RWPE2 (cell line): ENCODE data around the gene ANKRD31.

Experiments
- ATAC-seq: fragments of 200-7000 bp; cut with Tn5 transposase; 3 replicates; pipeline ENCODE4 v1.9.1; 2021; ENCODE audit warnings: low read depth
- DNase-seq: peaks from one replicate; pipeline ENCODE4 v3.0.0-alpha.2; 2020; ENCODE audit warnings: low spot score
- H3K27ac ChIP-seq: fragments of 450-650 bp; 2 replicates; pipeline ENCODE4 v1.5.1; 2017; ENCODE audit warnings: mild to moderate bottlenecking; ENCODE audit not compliant: poor library complexity, severe bottlenecking
- H3K27me3 ChIP-seq: fragments of 250-450 bp; sonication (Bioruptor Pico); 2 replicates; pipeline ENCODE4 v1.5.1; 2021; ENCODE audit warnings: mild to moderate bottlenecking, moderate library complexity; ENCODE audit not compliant: insufficient read depth, poor library complexity, severe bottlenecking
- H3K36me3 ChIP-seq: fragments of 250-450 bp; sonication (Bioruptor Pico); 2 replicates; pipeline ENCODE4 v1.5.1; 2020; ENCODE audit warnings: low read depth, mild to moderate bottlenecking, moderate library complexity
- H3K4me1 ChIP-seq: fragments of 250-450 bp; sonication (Bioruptor Pico); 2 replicates; pipeline ENCODE4 v1.5.1; 2021; ENCODE audit warnings: mild to moderate bottlenecking, moderate library complexity; ENCODE audit not compliant: insufficient read depth, poor library complexity, severe bottlenecking
- H3K4me3 ChIP-seq: fragments of 250-450 bp; sonication (Bioruptor Pico); 2 replicates; pipeline ENCODE4 v1.5.1; 2021; ENCODE audit warnings: mild to moderate bottlenecking, moderate library complexity; ENCODE audit not compliant: severe bottlenecking
- H3K9me3 ChIP-seq: fragments of 250-450 bp; sonication (Bioruptor Pico); 2 replicates; pipeline ENCODE4 v1.5.1; 2021; ENCODE audit warnings: mild to moderate bottlenecking, moderate library complexity; ENCODE audit not compliant: severe bottlenecking
- TF ChIP-seq, protein P1 (sequence below): fragments of 450-650 bp; IDR thresholded peaks from one replicate; pipeline ENCODE4 v1.5.1; 2017; ENCODE audit warnings: mild to moderate bottlenecking, moderate library complexity; ENCODE audit not compliant: poor library complexity, severe bottlenecking

The ANKRD31 gene

DNA sequence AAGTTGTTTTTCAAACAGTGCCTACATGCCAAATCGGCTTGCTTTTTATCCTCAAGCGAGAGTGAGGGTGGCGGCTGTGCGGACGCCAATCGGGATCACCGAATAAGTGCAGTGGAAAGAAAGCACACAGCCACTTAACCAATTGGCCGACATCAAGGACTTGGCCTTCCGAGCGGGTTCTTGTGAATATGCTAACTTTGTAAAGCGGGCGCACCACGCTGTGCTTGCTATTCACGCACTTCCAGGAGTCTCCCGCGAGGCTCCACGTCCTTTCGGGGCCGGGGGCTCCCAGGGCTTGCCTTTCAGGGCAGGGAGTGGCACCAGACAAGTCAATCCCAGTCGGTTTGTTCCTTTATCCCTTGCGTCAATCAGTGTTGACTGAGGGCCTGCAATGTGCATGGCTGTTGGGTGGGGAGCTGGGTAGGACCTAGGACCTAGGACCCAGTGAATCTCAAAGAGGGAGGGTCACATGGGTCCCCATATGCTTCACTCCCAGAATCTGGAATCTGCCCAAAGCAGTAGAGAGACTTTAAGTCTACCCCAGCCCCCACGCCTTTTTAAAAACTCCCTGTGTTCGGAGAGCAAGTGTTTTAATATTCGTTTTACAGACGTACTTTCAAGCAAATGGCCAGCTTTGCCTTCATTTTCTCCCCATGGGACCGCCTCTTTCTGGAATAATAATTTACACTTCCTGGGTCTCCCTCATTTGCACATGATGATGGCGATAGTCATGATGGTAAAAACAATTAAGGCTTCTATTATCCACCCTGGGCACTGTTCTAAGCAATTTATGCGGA, 182.3 kb downstream of the ANKRD31 start:
- no peaks in the 10 kb centered on the region for H3K9me3 ChIP-seq
- ATAC-seq: no peak
- DNase-seq: no peak
- peak overlapping the region; percentile 58 for H3K27ac ChIP-seq
- H3K4me1 ChIP-seq: peaks cover 4% of the 10 kb centered on the region
- H3K4me3 ChIP-seq: peak overlapping the region; percentile 76
- TF ChIP-seq, protein P1, sequence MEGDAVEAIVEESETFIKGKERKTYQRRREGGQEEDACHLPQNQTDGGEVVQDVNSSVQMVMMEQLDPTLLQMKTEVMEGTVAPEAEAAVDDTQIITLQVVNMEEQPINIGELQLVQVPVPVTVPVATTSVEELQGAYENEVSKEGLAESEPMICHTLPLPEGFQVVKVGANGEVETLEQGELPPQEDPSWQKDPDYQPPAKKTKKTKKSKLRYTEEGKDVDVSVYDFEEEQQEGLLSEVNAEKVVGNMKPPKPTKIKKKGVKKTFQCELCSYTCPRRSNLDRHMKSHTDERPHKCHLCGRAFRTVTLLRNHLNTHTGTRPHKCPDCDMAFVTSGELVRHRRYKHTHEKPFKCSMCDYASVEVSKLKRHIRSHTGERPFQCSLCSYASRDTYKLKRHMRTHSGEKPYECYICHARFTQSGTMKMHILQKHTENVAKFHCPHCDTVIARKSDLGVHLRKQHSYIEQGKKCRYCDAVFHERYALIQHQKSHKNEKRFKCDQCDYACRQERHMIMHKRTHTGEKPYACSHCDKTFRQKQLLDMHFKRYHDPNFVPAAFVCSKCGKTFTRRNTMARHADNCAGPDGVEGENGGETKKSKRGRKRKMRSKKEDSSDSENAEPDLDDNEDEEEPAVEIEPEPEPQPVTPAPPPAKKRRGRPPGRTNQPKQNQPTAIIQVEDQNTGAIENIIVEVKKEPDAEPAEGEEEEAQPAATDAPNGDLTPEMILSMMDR: no peak
- H3K27me3 ChIP-seq: no peaks in the 10 kb centered on the region
- H3K36me3 ChIP-seq: no peaks in the 10 kb centered on the region

DNA sequence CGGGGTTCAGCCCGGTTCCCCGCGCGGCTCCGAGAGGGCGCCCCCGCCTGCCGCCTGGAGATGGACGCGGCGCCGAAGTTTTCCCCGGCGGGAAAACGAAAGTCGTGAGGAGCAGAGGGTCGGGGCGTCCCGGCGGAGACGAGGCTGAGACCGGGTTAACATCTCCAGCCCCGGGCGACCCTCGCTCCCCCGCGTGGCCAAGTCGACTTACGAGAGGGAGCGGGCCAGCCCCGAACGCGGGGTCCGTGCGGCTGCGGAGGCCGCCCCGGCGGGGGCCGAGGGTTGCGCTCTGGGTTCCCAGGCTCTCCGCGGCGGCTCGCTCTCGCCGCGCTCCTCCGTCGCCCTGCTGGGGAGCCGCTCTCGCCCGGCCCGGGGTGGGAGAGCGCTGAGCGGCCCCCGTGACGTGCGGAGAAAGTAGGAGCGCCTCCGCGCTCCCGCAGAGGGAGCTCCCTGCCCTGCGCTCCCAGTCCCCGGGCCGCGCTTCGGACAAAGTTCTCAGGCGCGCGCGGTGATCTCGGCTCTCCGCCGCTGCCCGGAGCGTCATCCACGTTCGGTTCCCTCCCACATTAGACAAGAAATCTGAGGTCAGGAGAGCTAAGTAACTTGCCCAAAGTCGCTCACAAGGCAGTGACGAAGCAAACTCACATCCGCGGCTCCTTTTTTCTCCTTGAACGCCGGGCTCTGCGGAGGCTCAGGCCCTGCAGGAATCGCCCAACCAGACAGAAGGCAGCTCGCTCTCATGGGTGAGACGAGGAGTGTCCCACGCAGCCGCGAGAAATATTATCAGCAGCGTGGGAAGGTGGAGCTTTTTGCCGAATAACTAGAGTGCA, 183.2 kb downstream of the ANKRD31 start:
- DNase-seq: peak; percentile 79
- Histone ChIP-seq H3K4me1 (peaks cover 4% of the 10 kb centered on the region), H3K27ac (peak overlapping the region; percentile 58), H3K36me3 (no peaks in the 10 kb centered on the region), H3K4me3 (peak overlapping the region; percentile 76), H3K27me3 (no peaks in the 10 kb centered on the region), H3K9me3 (no peaks in the 10 kb centered on the region)
- TF ChIP-seq, protein P1: peak; percentile 71
- peak; percentile 76 for ATAC-seq

DNA sequence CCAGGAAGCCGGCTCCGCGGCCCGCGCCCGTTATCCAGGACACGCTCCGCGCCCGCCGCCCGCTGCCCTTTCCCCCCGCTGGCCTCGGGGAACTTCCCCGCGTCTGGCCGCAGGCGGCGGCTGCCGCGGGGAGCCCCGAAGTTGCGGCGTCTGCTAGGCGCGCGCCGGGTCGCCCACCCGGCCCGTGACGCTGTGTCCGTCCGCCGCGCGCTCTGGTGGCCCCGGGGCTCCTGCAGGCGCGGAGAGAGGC, 183.7 kb downstream of the ANKRD31 start:
- no peak for DNase-seq
- H3K27ac ChIP-seq: peak overlapping the region; percentile 58
- no peak for ATAC-seq
- no peaks in the 10 kb centered on the region for H3K9me3 ChIP-seq
- peak overlapping the region; percentile 76 for H3K4me3 ChIP-seq
- no peaks in the 10 kb centered on the region for H3K36me3 ChIP-seq
- TF ChIP-seq, protein P1: no peak
- H3K27me3 ChIP-seq: no peaks in the 10 kb centered on the region
- H3K4me1 ChIP-seq: peaks cover 4% of the 10 kb centered on the region

DNA sequence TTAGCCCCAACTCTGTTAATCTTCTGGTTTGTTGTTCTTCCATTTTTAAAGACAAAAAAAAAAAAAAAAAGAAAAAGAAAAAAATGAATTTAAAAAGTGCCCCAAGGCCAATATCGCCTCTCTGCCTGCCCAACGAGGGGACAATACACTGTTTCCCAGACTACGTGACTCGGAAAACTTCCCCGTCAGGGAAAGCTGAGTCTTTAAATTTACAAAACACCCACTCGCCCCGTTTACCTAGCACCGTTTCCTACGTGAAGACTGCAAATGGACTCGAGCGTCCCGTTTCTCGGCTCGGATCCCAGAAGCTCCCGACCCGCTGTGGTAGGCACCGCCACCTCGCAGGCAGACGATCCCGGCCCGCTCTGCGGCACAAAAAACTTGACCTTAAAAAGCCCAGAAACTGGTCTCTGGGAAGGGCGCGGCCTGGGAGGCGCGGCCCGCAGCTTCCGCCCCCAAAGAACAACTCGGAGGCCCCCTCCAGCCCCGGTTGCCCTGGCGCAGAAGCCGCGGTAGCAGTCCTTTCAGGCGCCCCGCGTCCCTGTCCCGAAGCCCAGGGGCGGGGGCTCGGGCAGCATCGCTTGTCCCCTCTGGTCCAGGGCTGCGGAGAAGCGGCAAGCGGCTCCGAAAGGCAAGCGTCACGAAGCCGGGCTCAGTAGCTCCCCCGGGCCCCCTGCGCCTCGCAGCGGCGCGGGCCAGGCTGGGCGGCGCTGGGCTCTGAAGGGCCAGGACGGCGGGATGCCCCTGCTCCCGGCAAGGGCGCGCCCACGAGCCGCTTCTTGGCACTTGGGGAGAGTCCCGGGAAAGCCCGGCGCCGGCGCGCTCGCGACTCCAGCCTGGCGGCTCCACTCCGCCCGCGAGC, 184.3 kb downstream of the ANKRD31 start, which contains the start of gene GCNT4:
GCNT4 (minus strand) TSS at position 367 of the 862 bp plus-strand sequence. CDS start 22,521 bp downstream, outside the sequence.
- ATAC-seq: peak; percentile 49
- H3K27me3 ChIP-seq: no peaks in the 10 kb centered on the region

More for the DNA sequence above, 184.3 kb downstream of the ANKRD31 start, which contains the start of gene GCNT4:
- no peak for DNase-seq
- peaks cover 4% of the 10 kb centered on the region for H3K4me1 ChIP-seq
- TF ChIP-seq, protein P1: no peak
- no peaks in the 10 kb centered on the region for H3K36me3 ChIP-seq
- peak within 1 kb of the TSS; percentile 58 for H3K27ac ChIP-seq
- peak within 1 kb of the TSS; percentile 76 for H3K4me3 ChIP-seq
- no peaks in the 10 kb centered on the region for H3K9me3 ChIP-seq
